T-helper 1 cell (primary cell): Measurements from ENCODE around the gene EZH2.

Experiments used
- DNase-seq, 5 donors: peaks; one replicate each; pipeline ENCODE4 v3.0.0-alpha.2; 2012 to 2020

EZH2 gene

GRCh38 chr7:148804343-148805235 is 79.5 kb downstream of the EZH2 start:
- no peak for DNase-seq

GRCh38 chr7:148803094-148803493 is 81.0 kb downstream of the EZH2 start:
- no peak for DNase-seq

GRCh38 chr7:148802101-148802493 is 82.0 kb downstream of the EZH2 start:
- no peak for DNase-seq

GRCh38 chr7:148800677-148801076 is 83.4 kb downstream of the EZH2 start:
- DNase-seq, result no peak

GRCh38 chr7:148799893-148800555 is 84.1 kb downstream of the EZH2 start:
- no peak for DNase-seq

- no peak for DNase-seq
Observed at GRCh38 chr7:148796841-148797240, 87.2 kb downstream of the EZH2 start.

- DNase-seq, result no peak
Observed at GRCh38 chr7:148794476-148794875, 89.6 kb downstream of the EZH2 start.

- DNase-seq, result no peak
Observed at GRCh38 chr7:148793590-148793989, 90.5 kb downstream of the EZH2 start.

GRCh38 chr7:148791546-148791945 is 92.5 kb downstream of the EZH2 start:
- DNase-seq, result no peak

- no peak for DNase-seq
Observed at GRCh38 chr7:148790850-148791249, 93.2 kb downstream of the EZH2 start.

GRCh38 chr7:148790131-148790726 is 93.9 kb downstream of the EZH2 start:
- no peak for DNase-seq

GRCh38 chr7:148789220-148789619 is 94.9 kb downstream of the EZH2 start:
- DNase-seq, result no peak

GRCh38 chr7:148787571-148788295 is 96.4 kb downstream of the EZH2 start:
- no peak for DNase-seq

GRCh38 chr7:148783801-148784527 is 100.1 kb downstream of the EZH2 start:
- DNase-seq, result no peak

GRCh38 chr7:148782757-148783456 is 101.2 kb downstream of the EZH2 start:
- DNase-seq, result no peak

GRCh38 chr7:148774471-148774870 is 109.6 kb downstream of the EZH2 start:
- DNase-seq, result no peak

- DNase-seq, result peak in 3 of 5 donors; percentile 8 to 84 (median 23)
Observed at GRCh38 chr7:148773334-148773733, 110.8 kb downstream of the EZH2 start.

- DNase-seq, result peak in 1 of 5 donors; percentile 15
Observed at GRCh38 chr7:148772297-148773089, 111.6 kb downstream of the EZH2 start.

- DNase-seq, result no peak
Observed at GRCh38 chr7:148770004-148770403, 114.1 kb downstream of the EZH2 start.

GRCh38 chr7:148763622-148764021 is 120.5 kb downstream of the EZH2 start:
- no peak for DNase-seq
